GM21723 (cell line): ENCODE measurements around the gene MTMR1.

Experiments used
- ATAC-seq: cut with Tn5 transposase; IDR thresholded peaks from one replicate; pipeline ENCODE4 v1.9.1; 2021; ENCODE audit warnings: mild to moderate bottlenecking, moderate library complexity; ENCODE audit not compliant: unreplicated experiment

MTMR1 gene

DNA sequence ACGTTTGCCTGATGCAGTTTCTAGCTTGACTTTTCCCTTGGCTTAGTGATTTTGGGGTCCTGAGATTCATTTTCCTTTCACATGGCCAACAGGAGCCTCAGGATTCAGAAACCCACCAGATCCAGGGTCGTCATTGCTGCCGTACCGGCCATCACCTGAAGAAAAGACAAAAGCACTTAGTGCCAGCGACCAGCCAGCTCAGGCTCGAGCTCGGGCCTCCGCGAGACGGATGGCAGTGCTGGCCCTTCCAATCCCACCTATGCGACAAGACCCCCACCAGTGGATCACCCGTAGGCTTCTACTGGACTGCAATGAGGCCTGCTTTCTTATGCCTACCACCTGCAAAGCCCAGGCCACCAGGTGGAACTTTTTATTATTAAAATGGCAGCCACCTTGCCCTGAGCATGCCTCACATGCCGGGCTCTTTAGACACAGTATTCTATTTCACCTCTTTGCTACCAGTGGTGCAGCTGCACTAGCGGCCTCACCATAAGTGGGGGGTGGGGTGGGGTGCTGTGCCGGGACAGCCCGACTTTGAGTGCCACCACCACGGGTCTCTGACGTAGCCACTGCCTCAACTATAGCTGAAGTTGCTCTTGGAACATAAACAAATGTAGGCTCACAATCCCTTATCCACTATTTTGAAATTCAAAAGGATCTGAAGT, 84.3 kb downstream of the MTMR1 start:
- no peak for ATAC-seq

DNA sequence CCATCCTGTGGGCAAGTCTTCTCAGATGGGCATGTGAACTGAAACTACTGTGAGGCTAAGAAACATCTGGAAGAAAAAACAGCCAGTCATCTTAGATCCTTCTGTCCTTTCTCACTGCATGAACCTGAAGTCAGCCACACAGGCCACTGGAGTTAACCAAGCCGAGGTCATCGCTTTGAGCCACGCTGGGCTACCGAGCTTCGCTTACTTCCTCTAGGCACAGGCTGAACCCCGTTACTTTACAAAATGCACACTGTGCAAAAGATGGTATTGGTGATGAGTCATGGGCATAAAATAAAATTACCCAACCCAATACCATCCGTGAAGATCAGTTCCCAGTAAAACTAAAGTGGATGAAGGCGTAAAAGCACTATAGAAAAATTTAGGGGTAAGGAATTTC, 86.2 kb downstream of the MTMR1 start:
- no peak for ATAC-seq

DNA sequence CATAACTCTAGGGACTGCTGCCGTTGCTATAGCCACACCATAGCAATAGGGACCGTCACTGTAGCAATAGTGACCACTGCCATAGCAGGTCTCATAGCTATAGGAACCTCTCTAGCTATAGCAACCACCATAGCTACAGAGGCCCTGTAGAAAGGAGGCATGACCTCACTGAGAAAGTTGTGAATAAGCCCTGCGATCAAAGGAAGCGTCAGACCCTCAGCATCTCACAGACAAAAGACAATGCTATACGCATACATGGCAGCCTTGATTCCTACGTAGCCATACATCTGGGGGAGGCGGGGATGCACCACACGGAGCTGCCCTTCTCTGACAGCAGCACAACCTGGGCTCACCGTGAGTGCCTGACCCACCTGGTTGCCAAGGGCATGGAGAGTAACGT, 88.5 kb downstream of the MTMR1 start:
- no peak for ATAC-seq

DNA sequence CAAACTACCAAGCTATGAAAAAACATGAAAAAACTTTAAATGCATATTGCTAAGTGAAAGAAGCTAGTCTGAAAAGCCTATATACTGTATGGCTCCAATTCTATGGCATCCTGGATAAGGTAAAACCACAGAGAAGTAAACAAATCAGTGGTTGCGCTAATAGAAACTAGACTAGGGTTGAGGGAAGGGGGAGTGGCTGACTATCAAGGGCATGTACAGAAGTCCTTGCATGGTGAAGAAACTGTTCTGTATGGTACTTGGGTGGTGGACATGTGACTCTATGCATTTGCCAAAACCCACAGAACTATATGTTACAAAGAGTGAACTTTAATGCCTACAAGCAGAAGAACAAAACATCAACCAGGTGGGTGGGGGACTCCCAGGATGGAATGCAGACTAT, 96.8 kb downstream of the MTMR1 start:
- ATAC-seq = no peak

DNA sequence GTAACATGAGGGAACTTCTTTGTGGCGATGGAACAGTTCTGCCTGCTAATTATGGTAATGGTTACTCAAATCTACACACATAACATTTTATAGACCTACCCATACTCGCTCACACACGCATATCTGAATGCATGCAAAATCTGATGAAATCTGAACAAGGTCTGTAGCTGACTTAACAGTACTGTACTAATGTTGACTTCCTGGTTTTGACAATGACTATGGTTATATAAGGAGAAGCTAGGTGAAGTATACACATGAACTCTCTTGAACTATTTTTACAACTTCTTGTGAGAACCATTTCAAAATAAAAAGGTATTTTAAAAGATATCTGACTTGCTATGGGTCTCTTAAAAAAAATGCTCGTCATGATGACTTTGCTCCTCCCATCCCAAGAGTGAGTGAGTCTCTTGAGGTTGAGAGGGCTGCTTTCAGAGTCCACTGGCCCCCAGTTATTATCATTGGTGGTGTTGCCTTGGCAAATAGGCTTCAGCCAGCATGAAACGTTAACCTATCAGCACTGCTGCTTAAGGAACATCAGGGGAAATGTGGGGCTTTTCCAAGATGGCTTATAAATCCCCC, 99.8 kb downstream of the MTMR1 start:
- ATAC-seq = no peak

DNA sequence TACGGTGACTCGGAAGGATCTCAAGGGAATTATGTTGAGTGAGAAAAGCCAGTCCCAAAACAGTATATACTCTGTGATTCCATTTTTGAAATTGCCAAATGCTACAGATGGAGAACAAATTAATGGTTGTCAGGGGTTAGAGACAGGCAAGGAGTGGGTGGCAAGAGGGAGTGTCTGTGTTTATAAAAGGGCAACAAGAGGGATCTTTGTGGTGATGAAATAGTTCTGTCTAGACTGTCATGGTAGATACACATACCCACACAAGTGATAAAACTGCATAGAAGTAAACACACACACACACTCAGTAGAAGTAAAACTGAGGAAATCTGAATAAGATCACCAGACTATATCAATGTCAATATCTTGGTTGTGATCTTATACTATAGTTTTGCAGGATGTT, 112.5 kb downstream of the MTMR1 start:
- no peak for ATAC-seq

DNA sequence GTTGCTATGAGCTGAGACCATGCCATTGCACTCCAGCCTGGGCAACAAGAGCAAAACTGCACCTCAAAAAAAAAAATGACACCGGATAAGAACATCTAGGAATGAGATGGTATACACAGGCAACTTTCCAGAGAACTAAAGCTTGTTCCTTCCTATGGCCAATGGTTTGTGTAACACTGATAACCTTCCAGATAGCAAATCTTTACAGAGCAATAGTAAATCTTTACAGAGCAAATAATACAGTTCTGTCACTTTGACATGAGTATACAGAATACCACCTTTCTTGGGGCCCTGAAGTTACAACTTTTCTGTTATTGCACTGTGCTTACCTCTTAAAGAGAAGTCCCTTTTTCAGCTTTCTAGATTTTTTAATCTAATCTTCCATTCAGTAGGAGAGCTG, 113.6 kb downstream of the MTMR1 start:
- no peak for ATAC-seq

DNA sequence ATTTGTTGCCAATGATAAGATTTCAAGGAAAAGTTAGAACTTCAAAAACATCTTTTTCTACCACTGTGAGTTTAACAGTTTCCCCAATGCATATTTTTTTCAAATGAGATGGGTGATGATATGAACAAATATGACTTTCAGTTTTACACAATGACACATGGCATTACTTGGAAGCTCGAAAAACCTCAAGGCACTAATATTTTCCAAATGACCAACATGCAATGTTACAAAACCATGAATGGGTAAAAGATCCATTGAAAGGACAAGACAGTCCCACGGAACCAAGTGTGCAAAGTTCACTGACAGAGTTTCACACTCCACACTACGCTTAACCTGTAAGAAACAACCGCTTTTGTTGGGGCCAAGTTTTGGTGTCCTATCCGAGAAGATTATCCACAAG, 120.7 kb downstream of the MTMR1 start:
- no peak for ATAC-seq
